Measurements from ENCODE around the gene EN2. TPM values are rescaled to one million over a fixed set of nuclear protein-coding genes. Genes with fewer than 3 reads are reported as not detected.
A peak's percentile ranks its signal among the peaks of the same experiment; 100 is the strongest.

EN2 gene
- total RNA-seq, 2 experiments from 2014 or later: not detected

GRCh38 chr7:155470686-155471638 is 13.0 kb downstream of the EN2 start:
- peaks cover 88% of the 10 kb centered on the region for H3K27me3 Mint-ChIP-seq
- H3K9me3 ChIP-seq (ENCODE audit: control insufficient read depth in 1 of 2, insufficient read depth in 1 of 2, low read length in 2 of 2): peaks cover 3 to 31% of the 10 kb centered on the region in 2 experiments
- no peak overlapping the region for H3K4me3 ChIP-seq (ENCODE audit: low read length)
- no peak overlapping the region for H3K27ac Mint-ChIP-seq
- intact Hi-C loops (cut with DNase I, micrococcal nuclease): no loop called here
- ChIA-PET CTCF (interaction anchor here (0.6 kb wide), 1 partner anchor 32 kb away, joined by 3 read pairs; no protein-coding TSS in a partner anchor), POLR2A (no interaction called here)
- TF ChIP-seq CTCF (IDR thresholded peaks at IDR 0.05): no peak
- H3K4me1 ChIP-seq (ENCODE audit: insufficient read depth, low read length): peaks cover 21% of the 10 kb centered on the region
- no peaks in the 10 kb centered on the region for H3K9me3 Mint-ChIP-seq
- H3K4me1 Mint-ChIP-seq (ENCODE audit: low read depth): peaks cover 20% of the 10 kb centered on the region
- H3K36me3 ChIP-seq (ENCODE audit: insufficient read depth, low read length): no peaks in the 10 kb centered on the region
- ATAC-seq (ENCODE audit: poor library complexity): no peak
- H3K36me3 Mint-ChIP-seq (ENCODE audit: low read depth): no peaks in the 10 kb centered on the region
- peaks cover 87 to 95% of the 10 kb centered on the region in 2 experiments for H3K27me3 ChIP-seq (ENCODE audit: control insufficient read depth in 1 of 2, insufficient read depth in 2 of 2, low read length in 2 of 2)
- DNase-seq: peak in 1 of 14 experiments; percentile 5
- H3K27ac ChIP-seq (ENCODE audit: low read depth in 1 of 2, low read length in 2 of 2): no peak overlapping the region
- no peak overlapping the region for H3K4me3 Mint-ChIP-seq

GRCh38 chr7:155471718-155472117 is 13.8 kb downstream of the EN2 start:
- intact Hi-C loops (cut with DNase I, micrococcal nuclease): no loop called here
- H3K4me3 Mint-ChIP-seq: no peak overlapping the region
- ATAC-seq (ENCODE audit: poor library complexity) (no peak), DNase-seq (no peak)
- H3K4me3 ChIP-seq (ENCODE audit: low read length): no peak overlapping the region
- no peaks in the 10 kb centered on the region for H3K36me3 ChIP-seq (ENCODE audit: insufficient read depth, low read length)
- peaks cover 4 to 24% of the 10 kb centered on the region in 2 experiments for H3K9me3 ChIP-seq (ENCODE audit: control insufficient read depth in 1 of 2, insufficient read depth in 1 of 2, low read length in 2 of 2)
- H3K9me3 Mint-ChIP-seq: no peaks in the 10 kb centered on the region
- ChIA-PET CTCF (no interaction called here), POLR2A (no interaction called here)
- H3K27ac Mint-ChIP-seq: no peak overlapping the region
- peaks cover 15% of the 10 kb centered on the region for H3K4me1 ChIP-seq (ENCODE audit: insufficient read depth, low read length)
- H3K27me3 Mint-ChIP-seq: peaks cover 91% of the 10 kb centered on the region
- no peak for TF ChIP-seq CTCF (IDR thresholded peaks at IDR 0.05)
- H3K27me3 ChIP-seq (ENCODE audit: control insufficient read depth in 1 of 2, insufficient read depth in 2 of 2, low read length in 2 of 2): peaks cover 80 to 88% of the 10 kb centered on the region in 2 experiments
- H3K27ac ChIP-seq (ENCODE audit: low read depth in 1 of 2, low read length in 2 of 2): no peak overlapping the region
- H3K4me1 Mint-ChIP-seq (ENCODE audit: low read depth): peaks cover 20% of the 10 kb centered on the region
- no peaks in the 10 kb centered on the region for H3K36me3 Mint-ChIP-seq (ENCODE audit: low read depth)

- no peaks in the 10 kb centered on the region for H3K4me1 ChIP-seq (ENCODE audit: insufficient read depth, low read length)
- H3K9me3 ChIP-seq (ENCODE audit: control insufficient read depth in 1 of 2, insufficient read depth in 1 of 2, low read length in 2 of 2): peaks cover 4 to 5% of the 10 kb centered on the region in 2 experiments
- intact Hi-C loops (cut with DNase I, micrococcal nuclease): no loop called here
- Mint-ChIP-seq H3K27ac (no peak overlapping the region), H3K4me1 (ENCODE audit: low read depth) (no peaks in the 10 kb centered on the region), H3K4me3 (no peak overlapping the region), H3K27me3 (peaks cover 80% of the 10 kb centered on the region), H3K36me3 (ENCODE audit: low read depth) (no peaks in the 10 kb centered on the region), H3K9me3 (no peaks in the 10 kb centered on the region)
- ChIA-PET CTCF (no interaction called here), POLR2A (no interaction called here)
- no peak overlapping the region for H3K4me3 ChIP-seq (ENCODE audit: low read length)
- peaks cover 32 to 42% of the 10 kb centered on the region in 2 experiments for H3K27me3 ChIP-seq (ENCODE audit: control insufficient read depth in 1 of 2, insufficient read depth in 2 of 2, low read length in 2 of 2)
- TF ChIP-seq CTCF (IDR thresholded peaks at IDR 0.05): no peak
- no peaks in the 10 kb centered on the region for H3K36me3 ChIP-seq (ENCODE audit: insufficient read depth, low read length)
- DNase-seq (no peak), ATAC-seq (ENCODE audit: poor library complexity) (no peak)
- H3K27ac ChIP-seq (ENCODE audit: low read depth in 1 of 2, low read length in 2 of 2): no peak overlapping the region
These were observed 19.5 kb downstream of the EN2 start for GRCh38 chr7:155477476-155477875.

Data from CD4-positive, alpha-beta T cell (primary cell).